Neural crest cell (in vitro differentiated cells): ENCODE measurements around the gene GLT1D1. TPM values are rescaled to one million over a fixed set of nuclear protein-coding genes. Genes with fewer than 3 reads are reported as not detected.

ENCODE experiments used
- DNase-seq: peaks from one replicate; pipeline ENCODE4 v3.0.0; 2021; ENCODE audit warnings: low read depth, mixed read lengths, low spot score
- H3K27ac Mint-ChIP-seq: one replicate; pipeline ENCODE4 v1.8.0; 2021; ENCODE audit warnings: mild to moderate bottlenecking, mixed read lengths; ENCODE audit not compliant: unreplicated experiment
- H3K27me3 Mint-ChIP-seq: 2 replicates; pipeline ENCODE4 v1.8.0; 2021; ENCODE audit warnings: low read depth, mild to moderate bottlenecking, mixed read lengths
- H3K36me3 Mint-ChIP-seq: 2 replicates; pipeline ENCODE4 v1.8.0; 2021; ENCODE audit warnings: low read depth, mild to moderate bottlenecking, mixed read lengths
- H3K4me1 Mint-ChIP-seq: 2 replicates; pipeline ENCODE4 v1.8.0; 2021; ENCODE audit warnings: mixed read lengths
- H3K4me3 Mint-ChIP-seq: one replicate; pipeline ENCODE4 v1.8.0; 2021; ENCODE audit warnings: mild to moderate bottlenecking, mixed read lengths
- H3K9me3 Mint-ChIP-seq: 2 replicates; pipeline ENCODE4 v1.8.0; 2021; ENCODE audit warnings: mixed read lengths
- total RNA-seq: library from RNA; stranded (reverse); gene quantifications from 2 replicates; pipeline ENCODE4 v1.2.1, GENCODE V29; 2021
- TF ChIP-seq, protein P1 (sequence below): fragments of 200-600 bp; sonication (generic); conservative IDR thresholded peaks from 2 replicates; pipeline ENCODE4 v1.5.0; 2021; ENCODE audit warnings: antibody characterized with exemption, mild to moderate bottlenecking

Gene GLT1D1
- total RNA-seq, 1 donor from 2014 or later = 7.4 TPM

DNA sequence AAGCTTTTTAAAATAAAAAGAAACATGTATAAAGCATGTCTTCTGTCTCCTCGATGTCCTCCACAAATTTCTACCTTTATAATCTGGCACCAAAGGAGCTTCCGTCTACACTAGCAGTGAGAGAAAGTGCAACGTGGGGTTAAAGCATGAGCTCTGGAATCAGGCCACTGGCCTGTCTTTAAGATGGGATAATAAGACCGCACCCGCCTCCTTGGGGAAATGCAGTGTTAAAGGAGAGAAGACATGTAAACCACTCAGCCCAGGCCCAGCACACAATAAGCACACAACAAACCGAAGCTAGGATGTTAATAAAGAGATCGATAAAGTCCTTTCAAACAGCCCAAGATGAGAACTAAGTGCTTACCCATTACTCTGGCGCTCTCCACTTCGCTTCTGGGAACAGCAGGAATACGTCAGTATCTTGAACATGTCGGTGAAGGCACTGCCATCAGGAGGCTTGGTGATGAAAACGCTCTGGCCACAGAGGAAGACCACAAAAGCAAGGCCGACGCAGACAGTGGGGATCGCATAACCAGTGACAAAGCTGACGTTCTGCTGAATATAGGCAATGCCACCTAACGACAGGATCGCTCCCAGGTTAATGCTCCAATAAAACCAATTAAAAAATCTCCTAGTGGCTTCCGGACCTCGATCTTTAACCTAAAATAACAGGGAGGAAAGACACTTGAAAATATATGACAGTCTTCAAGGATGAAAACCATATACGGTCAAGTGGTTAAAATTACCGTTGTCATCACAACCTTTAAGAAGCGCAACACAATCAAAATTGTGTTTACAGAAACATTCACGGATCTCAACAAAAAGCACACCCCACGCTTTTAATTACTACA, 38.6 kb upstream of the GLT1D1 start:
- no peaks in the 10 kb centered on the region for H3K9me3 Mint-ChIP-seq
- H3K4me3 Mint-ChIP-seq = no peak overlapping the region
- TF ChIP-seq, protein P1, sequence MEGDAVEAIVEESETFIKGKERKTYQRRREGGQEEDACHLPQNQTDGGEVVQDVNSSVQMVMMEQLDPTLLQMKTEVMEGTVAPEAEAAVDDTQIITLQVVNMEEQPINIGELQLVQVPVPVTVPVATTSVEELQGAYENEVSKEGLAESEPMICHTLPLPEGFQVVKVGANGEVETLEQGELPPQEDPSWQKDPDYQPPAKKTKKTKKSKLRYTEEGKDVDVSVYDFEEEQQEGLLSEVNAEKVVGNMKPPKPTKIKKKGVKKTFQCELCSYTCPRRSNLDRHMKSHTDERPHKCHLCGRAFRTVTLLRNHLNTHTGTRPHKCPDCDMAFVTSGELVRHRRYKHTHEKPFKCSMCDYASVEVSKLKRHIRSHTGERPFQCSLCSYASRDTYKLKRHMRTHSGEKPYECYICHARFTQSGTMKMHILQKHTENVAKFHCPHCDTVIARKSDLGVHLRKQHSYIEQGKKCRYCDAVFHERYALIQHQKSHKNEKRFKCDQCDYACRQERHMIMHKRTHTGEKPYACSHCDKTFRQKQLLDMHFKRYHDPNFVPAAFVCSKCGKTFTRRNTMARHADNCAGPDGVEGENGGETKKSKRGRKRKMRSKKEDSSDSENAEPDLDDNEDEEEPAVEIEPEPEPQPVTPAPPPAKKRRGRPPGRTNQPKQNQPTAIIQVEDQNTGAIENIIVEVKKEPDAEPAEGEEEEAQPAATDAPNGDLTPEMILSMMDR = no peak
- no peaks in the 10 kb centered on the region for H3K27me3 Mint-ChIP-seq
- H3K36me3 Mint-ChIP-seq = peaks cover 18% of the 10 kb centered on the region
- no peak for DNase-seq
- H3K4me1 Mint-ChIP-seq = peaks cover 17% of the 10 kb centered on the region
- H3K27ac Mint-ChIP-seq = no peak overlapping the region

DNA sequence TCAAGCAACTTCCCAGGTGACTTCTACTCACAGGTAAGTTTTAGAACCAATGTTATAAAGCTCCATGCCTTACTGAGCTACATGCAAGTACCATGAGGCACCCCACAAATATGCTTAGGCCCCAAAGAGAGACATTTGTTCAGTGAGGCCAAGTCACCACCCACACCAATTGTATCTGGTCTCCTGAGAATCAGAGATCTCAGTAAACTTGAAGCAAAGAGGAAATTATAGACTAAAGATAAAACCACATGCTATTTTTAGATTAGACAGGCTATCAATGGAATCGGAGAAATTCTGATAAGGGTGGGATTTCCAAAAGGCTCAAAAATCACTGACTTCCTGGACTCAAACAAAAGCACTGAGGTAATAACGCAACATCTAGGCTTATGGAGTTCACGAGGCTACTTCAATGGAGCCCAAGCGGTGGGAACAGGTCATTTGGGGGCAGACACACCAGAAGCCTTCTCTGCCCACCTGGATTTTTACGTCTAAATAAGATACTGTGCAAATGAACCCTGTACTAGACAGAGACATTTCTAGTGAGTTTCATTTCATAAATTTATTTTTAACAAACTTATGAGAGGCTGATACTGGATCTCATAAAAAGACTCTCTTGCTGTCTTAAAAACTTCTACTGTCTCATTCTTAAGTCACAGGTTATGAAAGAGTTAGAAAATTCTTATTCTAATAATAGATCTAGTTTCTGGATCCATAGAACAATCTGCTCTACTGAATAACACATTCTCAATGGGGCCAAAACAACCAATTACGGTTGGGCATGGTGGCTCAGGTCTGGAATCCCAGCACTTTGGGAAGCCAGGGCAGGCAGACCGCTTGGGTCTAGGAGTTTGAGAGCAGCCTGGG, 37.3 kb upstream of the GLT1D1 start:
- Mint-ChIP-seq H3K27ac (peak overlapping the region; percentile 13), H3K36me3 (peaks cover 20% of the 10 kb centered on the region), H3K9me3 (no peaks in the 10 kb centered on the region), H3K4me1 (peaks cover 22% of the 10 kb centered on the region), H3K27me3 (no peaks in the 10 kb centered on the region), H3K4me3 (no peak overlapping the region)
- DNase-seq = no peak
- TF ChIP-seq, protein P1 = no peak

DNA sequence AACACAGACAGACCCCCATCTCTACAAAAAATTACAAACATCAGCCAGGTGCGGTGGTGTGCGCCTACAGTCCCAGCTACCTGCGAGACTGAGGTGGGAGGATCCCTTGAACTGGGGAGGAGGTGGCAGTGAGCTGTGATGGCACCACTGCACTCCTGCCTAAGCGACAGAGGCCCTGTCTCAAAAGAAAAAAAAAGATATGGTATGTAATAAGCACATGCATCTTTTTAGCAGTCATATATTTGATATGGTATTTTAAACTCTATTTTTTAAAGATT, 36.7 kb upstream of the GLT1D1 start:
- no peaks in the 10 kb centered on the region for H3K27me3 Mint-ChIP-seq
- H3K4me1 Mint-ChIP-seq = peaks cover 26% of the 10 kb centered on the region
- no peak for DNase-seq
- H3K36me3 Mint-ChIP-seq = peaks cover 20% of the 10 kb centered on the region
- H3K9me3 Mint-ChIP-seq = no peaks in the 10 kb centered on the region
- TF ChIP-seq, protein P1 = no peak
- H3K4me3 Mint-ChIP-seq = no peak overlapping the region
- no peak overlapping the region for H3K27ac Mint-ChIP-seq

DNA sequence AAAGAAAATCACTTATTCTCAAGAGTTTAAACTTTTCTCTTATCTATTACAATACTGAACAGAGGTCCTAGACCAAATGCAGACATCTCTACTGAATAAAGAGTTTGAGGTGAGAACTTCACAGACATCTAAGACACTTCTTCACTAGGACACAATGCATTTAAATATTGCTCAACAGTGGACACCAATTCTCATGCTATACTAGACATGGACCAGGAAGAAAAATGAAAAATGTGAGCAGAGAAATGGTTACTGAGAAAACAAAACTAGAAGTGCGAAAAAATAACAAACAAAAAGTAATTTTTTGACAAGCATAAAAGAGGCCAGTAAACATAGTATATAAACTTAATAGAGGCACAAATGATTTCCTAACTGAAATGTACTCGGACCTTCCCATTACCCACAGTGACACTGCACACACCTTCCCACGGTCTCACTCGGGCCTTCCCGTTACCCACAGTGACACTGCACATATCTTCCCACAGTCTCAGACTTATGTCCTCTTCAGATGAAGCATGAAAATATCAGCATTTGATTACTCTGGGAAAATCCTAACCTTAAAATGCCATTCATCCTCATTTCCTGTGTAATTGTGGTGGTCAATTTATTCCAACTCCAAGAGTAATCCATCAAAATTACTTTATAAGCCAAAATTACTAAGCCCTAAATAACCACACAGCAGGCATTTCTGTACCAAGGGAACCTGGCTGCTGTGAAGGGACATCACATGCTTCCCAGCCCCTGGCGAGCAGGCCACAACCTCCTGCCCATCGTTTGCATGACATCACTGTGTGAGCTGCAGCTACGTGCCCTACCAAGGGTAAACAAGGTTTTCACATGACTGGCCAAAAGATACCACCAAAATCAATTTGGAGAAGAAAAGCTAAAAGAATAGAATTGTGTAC, 35.9 kb upstream of the GLT1D1 start:
- Mint-ChIP-seq H3K9me3 (no peaks in the 10 kb centered on the region), H3K4me1 (peaks cover 32% of the 10 kb centered on the region), H3K36me3 (peaks cover 20% of the 10 kb centered on the region), H3K27me3 (no peaks in the 10 kb centered on the region), H3K4me3 (no peak overlapping the region), H3K27ac (no peak overlapping the region)
- DNase-seq = no peak
- TF ChIP-seq, protein P1 = no peak
